ENCODE measurements around the gene TANGO2. TPM values are rescaled to one million over a fixed set of nuclear protein-coding genes. Genes with fewer than 3 reads are reported as not detected.

TANGO2 gene
- total RNA-seq, 1 donor = 43.8 TPM

DNA sequence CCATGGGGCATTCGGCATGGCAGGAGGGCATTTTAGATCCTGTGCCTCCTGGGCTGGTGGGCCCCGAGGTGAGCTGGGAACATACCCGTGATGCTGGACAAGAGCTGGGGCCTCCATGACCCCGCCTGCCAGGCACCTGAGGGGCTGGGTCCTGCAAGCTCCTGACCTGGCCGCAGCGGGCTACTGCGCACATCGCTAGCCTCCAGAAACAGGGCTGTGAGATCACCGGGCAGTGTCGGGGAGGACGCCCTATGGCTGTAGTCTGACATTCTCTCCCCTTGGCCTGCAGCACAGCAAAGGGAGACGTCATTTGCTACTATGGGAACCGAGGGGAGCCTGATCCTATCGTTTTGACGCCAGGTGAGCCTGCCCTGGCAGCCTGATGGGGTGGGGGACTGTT, 34.7 kb downstream of the TANGO2 start:
- peaks cover 28% of the 10 kb centered on the region for H3K36me3 ChIP-seq (ENCODE audit: insufficient read depth, low read length)
- no peaks in the 10 kb centered on the region for H3K27me3 ChIP-seq (ENCODE audit: insufficient read depth, low read length)
- no peak overlapping the region for H3K4me2 ChIP-seq (ENCODE audit: insufficient read depth, low read length)
- peak; percentile 69 for DNase-seq (ENCODE audit: insufficient read length, low spot score, missing footprints)
- no peak overlapping the region for H3K27ac ChIP-seq (ENCODE audit: low read depth, low read length)
- TF ChIP-seq CTCF (IDR thresholded peaks at IDR 0.05; ENCODE audit: extremely low read depth, low read depth, low read length) = no peak
- H3K4me3 ChIP-seq (ENCODE audit: insufficient read depth, low read length) = no peak overlapping the region
- no peaks in the 10 kb centered on the region for H3K4me1 ChIP-seq (ENCODE audit: insufficient read depth, low read length)
- H3K79me2 ChIP-seq (ENCODE audit: insufficient read depth, low read length) = no peaks in the 10 kb centered on the region
- no peaks in the 10 kb centered on the region for H3K9me3 ChIP-seq (ENCODE audit: low read depth, low read length)
- no peak overlapping the region for H2AFZ ChIP-seq (ENCODE audit: low read length)
- peaks cover 6% of the 10 kb centered on the region for H4K20me1 ChIP-seq (ENCODE audit: insufficient read depth, low read length)

GRCh38 chr22:20056161-20056560, 35.3 kb downstream of the TANGO2 start:
- Histone ChIP-seq H2AFZ (ENCODE audit: low read length) (no peak overlapping the region), H3K79me2 (ENCODE audit: insufficient read depth, low read length) (no peaks in the 10 kb centered on the region), H3K27ac (ENCODE audit: low read depth, low read length) (no peak overlapping the region), H3K36me3 (ENCODE audit: insufficient read depth, low read length) (peaks cover 31% of the 10 kb centered on the region), H3K4me1 (ENCODE audit: insufficient read depth, low read length) (no peaks in the 10 kb centered on the region), H3K9me3 (ENCODE audit: low read depth, low read length) (no peaks in the 10 kb centered on the region), H3K4me3 (ENCODE audit: insufficient read depth, low read length) (no peak overlapping the region), H3K27me3 (ENCODE audit: insufficient read depth, low read length) (no peaks in the 10 kb centered on the region), H4K20me1 (ENCODE audit: insufficient read depth, low read length) (peaks cover 9% of the 10 kb centered on the region), H3K4me2 (ENCODE audit: insufficient read depth, low read length) (no peak overlapping the region)
- DNase-seq (ENCODE audit: insufficient read length, low spot score, missing footprints) = peak; percentile 49
- TF ChIP-seq CTCF (IDR thresholded peaks at IDR 0.05; ENCODE audit: extremely low read depth, low read depth, low read length) = no peak

DNA sequence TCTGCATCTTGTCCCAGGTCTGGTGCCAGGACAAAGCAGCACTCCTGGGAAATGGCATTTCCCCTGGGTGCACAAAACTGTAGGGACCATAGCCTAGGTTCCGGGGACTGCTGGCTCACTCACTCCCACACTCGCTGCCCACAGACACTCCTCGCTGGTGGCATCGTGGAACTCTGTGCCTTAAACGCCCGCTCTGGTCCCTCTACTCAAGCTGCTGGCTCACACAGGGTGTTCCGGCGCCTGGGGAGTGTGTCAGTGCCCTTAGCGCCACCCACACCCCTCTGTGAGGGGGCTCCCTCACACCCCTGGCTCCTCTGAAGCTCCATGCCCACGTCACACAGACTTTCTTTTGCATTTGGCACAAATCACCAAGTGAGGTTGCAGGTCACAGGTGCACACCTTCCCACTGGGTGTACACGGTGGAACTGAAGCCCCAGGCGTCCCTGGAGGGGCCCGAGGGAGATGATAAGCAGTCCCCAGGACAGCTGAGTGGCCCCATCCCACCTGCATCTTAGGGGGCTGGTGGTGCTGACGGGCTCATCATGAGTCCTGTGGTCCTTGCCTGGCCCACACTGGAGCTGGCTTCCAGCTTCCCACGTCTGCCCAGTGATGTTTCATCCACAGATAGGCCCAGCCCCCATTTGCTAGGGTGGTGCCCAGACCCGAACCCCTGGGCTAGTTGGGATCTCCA, 35.9 kb downstream of the TANGO2 start:
- Histone ChIP-seq H3K79me2 (ENCODE audit: insufficient read depth, low read length) (no peaks in the 10 kb centered on the region), H3K36me3 (ENCODE audit: insufficient read depth, low read length) (peaks cover 36% of the 10 kb centered on the region), H3K27ac (ENCODE audit: low read depth, low read length) (no peak overlapping the region), H2AFZ (ENCODE audit: low read length) (no peak overlapping the region), H4K20me1 (ENCODE audit: insufficient read depth, low read length) (peaks cover 11% of the 10 kb centered on the region), H3K4me3 (ENCODE audit: insufficient read depth, low read length) (no peak overlapping the region), H3K4me2 (ENCODE audit: insufficient read depth, low read length) (no peak overlapping the region), H3K4me1 (ENCODE audit: insufficient read depth, low read length) (no peaks in the 10 kb centered on the region), H3K27me3 (ENCODE audit: insufficient read depth, low read length) (no peaks in the 10 kb centered on the region), H3K9me3 (ENCODE audit: low read depth, low read length) (no peaks in the 10 kb centered on the region)
- DNase-seq (ENCODE audit: insufficient read length, low spot score, missing footprints) = peak; percentile 60
- TF ChIP-seq CTCF (IDR thresholded peaks at IDR 0.05; ENCODE audit: extremely low read depth, low read depth, low read length) = no peak

GRCh38 chr22:20057596-20058268, 36.8 kb downstream of the TANGO2 start:
- no peak for TF ChIP-seq CTCF (IDR thresholded peaks at IDR 0.05; ENCODE audit: extremely low read depth, low read depth, low read length)
- Histone ChIP-seq H3K4me3 (ENCODE audit: insufficient read depth, low read length) (no peak overlapping the region), H3K4me1 (ENCODE audit: insufficient read depth, low read length) (no peaks in the 10 kb centered on the region), H4K20me1 (ENCODE audit: insufficient read depth, low read length) (peaks cover 9% of the 10 kb centered on the region), H3K79me2 (ENCODE audit: insufficient read depth, low read length) (no peaks in the 10 kb centered on the region), H3K27me3 (ENCODE audit: insufficient read depth, low read length) (no peaks in the 10 kb centered on the region), H3K36me3 (ENCODE audit: insufficient read depth, low read length) (peaks cover 36% of the 10 kb centered on the region), H3K27ac (ENCODE audit: low read depth, low read length) (no peak overlapping the region), H2AFZ (ENCODE audit: low read length) (no peak overlapping the region), H3K4me2 (ENCODE audit: insufficient read depth, low read length) (no peak overlapping the region), H3K9me3 (ENCODE audit: low read depth, low read length) (no peaks in the 10 kb centered on the region)
- DNase-seq (ENCODE audit: insufficient read length, low spot score, missing footprints) = peak; percentile 53

Data from osteoblast (primary cell).